ENCODE measurements around the gene ARL2BP. TPM values are rescaled to one million over a fixed set of nuclear protein-coding genes. Genes with fewer than 3 reads are reported as not detected.

ARL2BP gene
- polyA plus RNA-seq, 1 donor (not counting 4 experiments of a cell fraction or from before 2014, with no cell fraction given) = 98.0 TPM

DNA sequence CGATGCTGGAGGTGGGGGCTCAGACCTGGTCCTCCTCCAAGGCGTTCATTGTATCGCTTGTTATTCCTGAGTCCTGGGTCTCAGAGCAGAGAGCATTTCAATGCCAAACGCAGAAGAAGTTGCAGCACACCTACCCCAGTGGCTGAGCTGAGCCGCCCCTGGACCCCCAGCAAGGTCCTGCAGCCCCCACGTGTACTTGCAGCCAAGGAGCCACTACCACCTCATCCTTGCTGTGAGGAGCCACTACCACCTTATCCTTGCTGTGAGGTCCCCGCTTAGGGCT is 25.9 kb downstream of the ARL2BP start:
- FAIRE-seq (no peak), DNase-seq (ENCODE audit: low read depth, low spot score) (no peak)
- no peak overlapping the region for H3K9ac ChIP-seq (ENCODE audit: control insufficient read depth, extremely low read depth, insufficient read depth, low read length)
- no peak overlapping the region for H2AFZ ChIP-seq (ENCODE audit: control insufficient read depth, low read length)
- no peaks in the 10 kb centered on the region for H3K79me2 ChIP-seq (ENCODE audit: control insufficient read depth, insufficient read depth, low read length)
- dilution Hi-C loops (cut with MboI; ENCODE audit: extremely low pct_ligation_motif_present, low sequenced_read_pairs) = no loop called here
- no peaks in the 10 kb centered on the region for H3K9me1 ChIP-seq (ENCODE audit: control insufficient read depth, extremely low read depth, insufficient read depth, low read length)
- H3K36me3 ChIP-seq (ENCODE audit: control insufficient read depth in 2 of 2, extremely low read depth in 1 of 2, insufficient read depth in 2 of 2, low read length in 2 of 2) = no peaks in the 10 kb centered on the region
- no peak overlapping the region for H3K4me2 ChIP-seq (ENCODE audit: control insufficient read depth, extremely low read depth, insufficient read depth, low read depth, low read length)
- TF ChIP-seq CTCF (optimal IDR thresholded peaks at IDR 0.05 in 1 of 3, IDR thresholded peaks at IDR 0.05 in 1 of 3, conservative IDR thresholded peaks at IDR 0.05 in 1 of 3; ENCODE audit: extremely low read depth in 1 of 3, insufficient read depth in 2 of 3, low read length in 3 of 3) (no peak), EZH2 (IDR thresholded peaks at IDR 0.05; ENCODE audit: low read length) (no peak)
- H3K4me1 ChIP-seq (ENCODE audit: control insufficient read depth, extremely low read depth, insufficient read depth, low read length) = peaks cover 22% of the 10 kb centered on the region
- H3K4me3 ChIP-seq (ENCODE audit: control insufficient read depth in 2 of 3, extremely low read depth in 1 of 3, insufficient read depth in 2 of 3, low read depth in 1 of 3, low read length in 3 of 3) = no peak overlapping the region
- no peaks in the 10 kb centered on the region for H3K9me3 ChIP-seq (ENCODE audit: control insufficient read depth, low read depth, low read length)
- no peaks in the 10 kb centered on the region for H4K20me1 ChIP-seq (ENCODE audit: control insufficient read depth, extremely low read depth, insufficient read depth, low read length)
- no peaks in the 10 kb centered on the region for H3K27me3 ChIP-seq (ENCODE audit: control insufficient read depth, extremely low read depth, insufficient read depth, low read length)
- no peak overlapping the region for H3K27ac ChIP-seq (ENCODE audit: control insufficient read depth, insufficient read depth, low read length)

DNA sequence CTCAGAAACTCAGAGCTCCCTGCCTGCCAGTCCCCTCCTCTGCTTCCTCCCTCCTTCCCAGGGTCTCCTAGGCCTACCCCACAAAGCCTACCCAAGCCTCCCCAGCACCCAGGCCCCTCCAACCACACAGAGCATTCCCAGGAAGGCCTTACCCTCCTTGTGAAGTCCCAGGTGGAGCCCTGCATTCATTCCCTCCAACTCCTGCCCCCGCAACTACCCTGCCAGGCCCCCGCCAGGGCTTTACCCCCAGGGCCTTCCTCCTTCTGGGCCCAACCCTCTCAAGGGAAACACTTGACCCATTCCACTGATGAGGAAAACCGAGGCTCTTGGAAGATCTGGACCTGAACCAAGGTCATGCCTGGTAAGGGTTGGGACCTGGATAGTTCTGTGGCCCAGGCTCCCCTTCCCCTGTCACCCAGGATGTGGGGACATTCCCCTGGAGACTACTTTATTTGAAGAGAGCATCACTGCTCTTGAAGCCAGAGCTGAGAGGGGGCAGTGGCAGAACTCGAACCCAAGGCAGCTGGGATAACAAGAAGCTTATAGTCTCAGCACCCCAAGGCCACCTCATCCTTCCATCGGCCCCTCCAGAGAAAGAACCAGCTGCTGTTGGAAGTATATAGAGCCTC is 26.9 kb downstream of the ARL2BP start:
- Histone ChIP-seq H3K9ac (ENCODE audit: control insufficient read depth, extremely low read depth, insufficient read depth, low read length) (no peak overlapping the region), H3K4me1 (ENCODE audit: control insufficient read depth, extremely low read depth, insufficient read depth, low read length) (peaks cover 22% of the 10 kb centered on the region), H3K4me2 (ENCODE audit: control insufficient read depth, extremely low read depth, insufficient read depth, low read depth, low read length) (no peak overlapping the region), H3K79me2 (ENCODE audit: control insufficient read depth, insufficient read depth, low read length) (no peaks in the 10 kb centered on the region), H3K9me3 (ENCODE audit: control insufficient read depth, low read depth, low read length) (no peaks in the 10 kb centered on the region), H2AFZ (ENCODE audit: control insufficient read depth, low read length) (no peak overlapping the region), H4K20me1 (ENCODE audit: control insufficient read depth, extremely low read depth, insufficient read depth, low read length) (no peaks in the 10 kb centered on the region), H3K27me3 (ENCODE audit: control insufficient read depth, extremely low read depth, insufficient read depth, low read length) (no peaks in the 10 kb centered on the region), H3K27ac (ENCODE audit: control insufficient read depth, insufficient read depth, low read length) (no peak overlapping the region), H3K4me3 (ENCODE audit: control insufficient read depth in 2 of 3, extremely low read depth in 1 of 3, insufficient read depth in 2 of 3, low read depth in 1 of 3, low read length in 3 of 3) (no peak overlapping the region), H3K36me3 (ENCODE audit: control insufficient read depth in 2 of 2, extremely low read depth in 1 of 2, insufficient read depth in 2 of 2, low read length in 2 of 2) (no peaks in the 10 kb centered on the region), H3K9me1 (ENCODE audit: control insufficient read depth, extremely low read depth, insufficient read depth, low read length) (no peaks in the 10 kb centered on the region)
- TF ChIP-seq EZH2 (IDR thresholded peaks at IDR 0.05; ENCODE audit: low read length) = no peak
- TF ChIP-seq CTCF (optimal IDR thresholded peaks at IDR 0.05 in 1 of 3, IDR thresholded peaks at IDR 0.05 in 1 of 3, conservative IDR thresholded peaks at IDR 0.05 in 1 of 3; ENCODE audit: extremely low read depth in 1 of 3, insufficient read depth in 2 of 3, low read length in 3 of 3) = no peak
- no peak for DNase-seq (ENCODE audit: low read depth, low spot score)
- dilution Hi-C loops (cut with MboI; ENCODE audit: extremely low pct_ligation_motif_present, low sequenced_read_pairs) = no loop called here
- FAIRE-seq = no peak

Data from keratinocyte (primary cell).